Uterus (tissue), 2 donors: ENCODE results near the gene HPS4.

ENCODE experiments used
- POLR2A ChIP-seq, 2 donors: fragments of 450-650 bp; IDR thresholded peaks; one replicate each; pipeline ENCODE4 v1.6.1; 2016; ENCODE audit warnings: antibody characterized with exemption in 2 of 2, mild to moderate bottlenecking in 1 of 2, moderate library complexity in 1 of 2
- TF ChIP-seq, protein P1 (sequence below), 4 experiments: fragments of 200-600 bp in 2 of 4; fragments of 450-650 bp in 2 of 4; sonication (generic) in 2 of 4; IDR thresholded peaks; one replicate each; pipeline ENCODE4 v1.5.1; 2016 to 2019; ENCODE audit warnings: antibody characterized with exemption in 4 of 4, mild to moderate bottlenecking in 2 of 4, moderate library complexity in 1 of 4

DNA sequence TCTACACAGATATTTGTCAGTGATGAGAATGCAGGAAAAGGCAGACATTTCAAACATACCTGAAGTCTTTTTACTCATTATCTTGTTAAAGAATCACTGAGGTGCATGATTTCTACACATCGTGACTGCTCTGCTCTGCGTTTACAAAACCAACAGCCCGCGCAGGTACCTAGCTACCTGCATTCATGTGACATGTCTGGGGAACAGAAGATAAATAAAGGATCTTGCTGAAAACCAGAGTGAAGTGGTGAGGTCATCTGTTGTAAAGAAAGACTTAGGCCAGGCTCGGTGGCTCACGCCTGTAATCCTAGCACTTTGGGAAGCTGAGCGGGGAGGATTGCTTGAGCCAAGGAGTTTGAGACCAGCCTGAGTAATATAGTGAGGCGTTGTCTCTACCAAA lies 38.8 kb downstream of the HPS4 start:
- no peak for TF ChIP-seq POLR2A (IDR thresholded peaks at IDR 0.05)
- TF ChIP-seq, protein P1, sequence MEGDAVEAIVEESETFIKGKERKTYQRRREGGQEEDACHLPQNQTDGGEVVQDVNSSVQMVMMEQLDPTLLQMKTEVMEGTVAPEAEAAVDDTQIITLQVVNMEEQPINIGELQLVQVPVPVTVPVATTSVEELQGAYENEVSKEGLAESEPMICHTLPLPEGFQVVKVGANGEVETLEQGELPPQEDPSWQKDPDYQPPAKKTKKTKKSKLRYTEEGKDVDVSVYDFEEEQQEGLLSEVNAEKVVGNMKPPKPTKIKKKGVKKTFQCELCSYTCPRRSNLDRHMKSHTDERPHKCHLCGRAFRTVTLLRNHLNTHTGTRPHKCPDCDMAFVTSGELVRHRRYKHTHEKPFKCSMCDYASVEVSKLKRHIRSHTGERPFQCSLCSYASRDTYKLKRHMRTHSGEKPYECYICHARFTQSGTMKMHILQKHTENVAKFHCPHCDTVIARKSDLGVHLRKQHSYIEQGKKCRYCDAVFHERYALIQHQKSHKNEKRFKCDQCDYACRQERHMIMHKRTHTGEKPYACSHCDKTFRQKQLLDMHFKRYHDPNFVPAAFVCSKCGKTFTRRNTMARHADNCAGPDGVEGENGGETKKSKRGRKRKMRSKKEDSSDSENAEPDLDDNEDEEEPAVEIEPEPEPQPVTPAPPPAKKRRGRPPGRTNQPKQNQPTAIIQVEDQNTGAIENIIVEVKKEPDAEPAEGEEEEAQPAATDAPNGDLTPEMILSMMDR (IDR thresholded peaks at IDR 0.05) = no peak
